COLO668 (cell line): ENCODE data around the gene GPHN.

Experiments
- DNase-seq: peaks from one replicate; lab custom pipeline; 2025; ENCODE audit not compliant: unreplicated experiment; lab: John Stamatoyannopoulos, UW

GPHN gene

GRCh38 chr14:67016856-67017255 is 508.9 kb downstream of the GPHN start:
- no peak for DNase-seq

GRCh38 chr14:67018720-67019119 is 510.8 kb downstream of the GPHN start:
- no peak for DNase-seq

DNA sequence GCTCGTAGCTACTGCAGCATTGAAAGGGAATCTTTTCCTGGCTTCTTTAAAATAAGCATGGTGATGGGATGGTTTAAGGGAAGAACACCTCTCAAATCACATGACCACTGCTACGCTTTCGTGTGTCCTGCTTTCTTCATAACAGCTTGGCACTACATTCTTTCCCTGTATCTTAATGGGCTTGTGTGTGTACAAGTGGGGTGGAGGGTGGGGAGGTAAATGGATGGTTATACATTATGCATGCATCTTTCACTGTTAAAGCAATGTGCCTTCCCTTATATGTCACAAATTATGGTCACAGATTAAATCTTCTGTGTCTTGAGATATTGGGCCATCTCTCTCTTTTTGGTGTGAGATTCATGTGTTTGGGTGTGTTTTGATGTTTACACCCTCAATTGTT is 511.8 kb downstream of the GPHN start:
- DNase-seq = no peak

- DNase-seq = no peak
Measured at GRCh38 chr14:67031920-67032774, 524.2 kb downstream of the GPHN start.

DNA sequence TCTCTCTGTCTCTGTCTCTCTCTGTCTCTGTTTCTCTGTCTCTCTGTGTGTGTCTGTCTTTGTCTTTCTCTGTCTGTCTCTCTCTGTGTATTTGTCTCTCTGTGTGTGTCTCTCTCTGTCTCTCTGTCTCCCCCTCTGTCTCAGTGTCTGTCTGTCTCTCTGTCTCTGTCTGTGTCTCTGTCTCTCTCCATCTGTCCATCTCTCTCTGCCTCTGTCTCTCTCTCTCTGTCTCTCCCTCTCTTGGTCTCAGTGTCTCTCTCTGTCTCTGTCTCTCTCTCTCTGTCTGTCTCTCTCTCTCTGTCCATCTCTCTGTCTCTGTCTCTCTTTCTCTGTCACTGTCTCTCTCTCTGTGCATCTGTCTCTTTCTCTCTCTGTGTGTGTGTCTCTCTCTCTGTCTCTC is 537.5 kb downstream of the GPHN start:
- DNase-seq = no peak

GRCh38 chr14:67050896-67051295 is 542.9 kb downstream of the GPHN start:
- no peak for DNase-seq

GRCh38 chr14:67056684-67057083 is 548.7 kb downstream of the GPHN start:
- DNase-seq = no peak

- no peak for DNase-seq
Measured at GRCh38 chr14:67059596-67059995, 551.6 kb downstream of the GPHN start.

- DNase-seq = no peak
Measured at GRCh38 chr14:67060546-67060945, 552.6 kb downstream of the GPHN start.

DNA sequence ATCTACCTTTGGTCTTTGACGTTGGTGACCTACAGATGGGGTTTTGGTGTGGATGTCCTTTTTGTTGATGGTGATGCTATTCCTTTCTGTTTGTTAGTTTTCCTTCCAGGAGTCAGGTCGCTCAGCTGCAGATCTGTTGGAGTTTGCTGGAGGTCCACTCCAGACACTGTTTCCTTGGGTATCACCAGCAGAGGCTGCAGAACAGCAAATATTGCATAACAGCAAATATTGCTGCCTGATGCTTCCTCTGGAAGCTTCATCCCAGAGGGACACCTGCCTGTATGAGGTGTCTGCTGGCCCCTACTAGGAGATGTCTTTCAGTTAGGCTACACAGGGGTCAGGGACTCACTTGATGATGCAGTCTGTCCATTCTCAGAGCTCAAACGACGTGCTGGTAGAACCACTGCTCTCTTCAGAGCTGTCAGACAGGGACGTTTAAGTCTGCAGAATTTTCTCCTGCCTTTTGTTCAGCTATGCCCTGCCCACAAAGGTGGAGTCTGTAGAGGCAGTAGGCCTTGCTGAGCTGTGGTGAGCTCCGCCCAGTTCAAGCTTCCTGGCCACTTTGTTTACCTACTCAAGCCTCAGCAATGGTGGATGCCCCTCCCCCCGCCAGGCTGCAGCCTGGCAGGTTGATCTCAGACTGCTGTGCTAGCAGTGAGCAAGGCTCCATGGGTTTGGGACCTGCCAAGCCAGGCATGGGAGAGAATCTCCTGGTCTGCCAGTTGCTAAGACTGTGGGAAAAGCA is 559.3 kb downstream of the GPHN start:
- DNase-seq = peak; percentile 66

DNA sequence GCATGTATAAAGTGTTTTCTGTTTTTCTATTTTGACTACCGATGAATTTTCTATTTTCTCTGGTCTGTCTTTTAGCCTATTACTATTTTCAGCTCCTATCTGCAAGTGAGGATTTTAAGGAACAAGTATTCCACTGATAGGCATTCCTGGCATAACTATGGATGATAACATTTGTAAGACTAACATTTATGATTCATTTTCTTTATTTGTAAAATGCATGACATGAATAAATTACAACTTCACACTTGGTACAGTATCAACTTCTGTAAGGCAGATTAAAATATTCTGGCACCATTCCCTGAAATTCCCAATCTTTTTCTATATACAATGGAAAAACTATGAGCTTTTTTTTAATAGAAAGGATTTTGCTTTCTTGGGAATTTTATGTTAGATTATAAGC is 560.3 kb downstream of the GPHN start:
- DNase-seq = no peak

DNA sequence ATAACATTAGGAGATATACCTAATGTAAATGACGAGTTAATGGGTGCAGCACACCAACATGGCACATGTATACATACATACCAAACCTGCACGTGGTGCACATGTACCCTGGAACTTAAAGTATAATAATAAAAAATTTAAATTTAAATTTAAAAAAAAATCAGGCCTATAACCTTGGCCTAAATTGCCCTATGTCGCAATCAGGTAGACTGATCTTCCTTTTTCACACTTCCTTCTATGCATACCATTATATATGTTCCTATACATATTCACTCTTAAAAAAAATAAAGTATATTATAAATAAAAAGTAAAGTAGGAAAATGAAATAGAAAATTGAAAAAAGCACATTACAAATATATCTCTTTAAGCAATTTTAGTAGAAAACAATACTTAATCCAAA is 563.6 kb downstream of the GPHN start:
- DNase-seq = no peak

GRCh38 chr14:67077921-67078320 is 570.0 kb downstream of the GPHN start:
- DNase-seq = no peak

GRCh38 chr14:67079846-67080245 is 571.9 kb downstream of the GPHN start:
- no peak for DNase-seq

DNA sequence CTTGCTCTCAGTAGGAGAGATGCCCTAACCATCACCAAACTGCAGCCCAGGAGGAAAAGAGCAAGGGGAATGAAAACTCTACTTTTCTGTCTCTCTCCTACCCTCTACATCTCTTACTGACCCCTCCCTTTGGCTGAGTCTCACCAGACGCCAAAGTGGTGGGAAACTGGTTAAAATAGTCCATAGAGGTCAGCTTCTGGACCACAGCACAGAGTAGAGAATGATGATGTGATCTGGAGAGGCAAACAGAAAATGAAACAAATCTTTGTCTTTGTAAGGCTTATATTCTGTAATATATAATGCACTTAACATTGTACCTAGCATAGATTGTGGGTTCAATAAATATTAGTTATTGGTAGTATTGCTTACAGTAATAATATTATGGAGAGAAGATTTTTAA is 600.3 kb downstream of the GPHN start:
- no peak for DNase-seq

DNA sequence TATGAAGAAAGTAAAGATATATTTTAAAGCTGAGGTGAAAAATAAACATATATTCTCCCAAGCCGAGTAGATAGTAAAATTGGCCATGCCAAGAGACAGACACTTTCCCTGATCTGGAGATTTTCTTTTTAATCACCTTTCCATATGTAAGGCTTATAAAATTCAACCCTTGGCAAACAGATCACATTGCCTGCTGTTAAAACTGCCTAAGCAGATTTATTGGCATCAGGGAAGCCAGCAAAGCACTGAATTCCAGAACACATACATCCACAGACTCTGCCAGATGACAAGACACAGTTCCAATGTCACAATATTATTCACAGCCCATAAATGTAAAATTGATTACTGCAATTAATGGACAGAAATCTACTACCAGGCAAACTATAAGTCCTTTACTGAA is 603.1 kb downstream of the GPHN start:
- DNase-seq = no peak

DNA sequence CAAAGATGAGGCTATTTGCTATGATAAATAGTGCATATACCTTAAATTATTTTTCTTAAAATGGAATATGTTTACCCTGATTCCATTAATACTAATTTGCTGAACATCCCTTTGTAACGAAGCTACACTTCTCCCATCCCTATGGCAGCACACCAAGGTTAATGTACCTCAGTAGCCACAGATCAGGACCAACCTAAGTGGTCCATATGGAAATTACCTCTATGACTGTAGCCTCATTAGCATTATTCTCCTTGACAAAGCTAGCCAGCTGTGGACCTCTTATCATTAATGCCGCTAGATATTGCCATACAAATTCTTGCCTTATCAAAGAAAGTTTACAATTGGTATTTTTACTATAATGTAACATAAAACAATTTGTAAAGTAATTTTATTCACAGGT is 604.4 kb downstream of the GPHN start:
- no peak for DNase-seq

DNA sequence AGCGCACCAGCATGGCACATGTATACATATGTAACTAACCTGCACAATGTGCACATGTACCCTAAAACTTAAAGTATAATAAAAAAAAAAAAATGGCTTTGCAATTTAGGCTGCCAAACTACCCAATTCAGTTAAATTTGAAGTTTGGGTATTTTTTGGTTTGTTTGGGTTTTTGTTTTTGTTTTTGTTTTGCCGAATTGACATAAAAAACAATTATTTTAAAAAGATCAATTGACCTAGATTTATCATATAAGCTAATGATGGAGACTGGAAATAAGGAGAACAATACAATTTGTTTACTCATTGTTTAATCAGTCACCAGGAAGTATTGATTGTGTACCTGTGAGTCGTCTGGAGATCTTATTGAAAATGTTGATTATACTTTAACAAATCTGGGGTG is 619.2 kb downstream of the GPHN start:
- DNase-seq = no peak

DNA sequence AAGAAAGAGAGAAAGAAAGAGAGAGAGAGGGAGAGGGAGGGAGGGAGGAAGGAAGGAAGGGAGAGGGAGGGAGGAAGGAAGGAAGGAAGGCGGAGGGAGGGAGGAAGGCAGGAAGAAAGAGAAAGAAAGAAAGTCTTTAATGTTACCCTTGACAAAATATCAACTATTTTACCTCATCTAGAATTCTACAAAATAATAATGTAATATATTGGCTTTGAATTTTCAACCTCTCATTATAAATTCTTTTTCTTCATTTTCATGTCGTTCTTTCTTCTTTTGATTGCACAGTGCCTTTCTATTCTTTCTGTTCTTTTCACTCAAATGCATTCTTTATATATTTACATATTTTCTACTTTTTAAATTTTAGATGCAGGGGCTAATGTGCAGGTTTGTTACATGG is 621.8 kb downstream of the GPHN start:
- DNase-seq = no peak

- no peak for DNase-seq
Measured at GRCh38 chr14:67131691-67132090, 623.7 kb downstream of the GPHN start.

DNA sequence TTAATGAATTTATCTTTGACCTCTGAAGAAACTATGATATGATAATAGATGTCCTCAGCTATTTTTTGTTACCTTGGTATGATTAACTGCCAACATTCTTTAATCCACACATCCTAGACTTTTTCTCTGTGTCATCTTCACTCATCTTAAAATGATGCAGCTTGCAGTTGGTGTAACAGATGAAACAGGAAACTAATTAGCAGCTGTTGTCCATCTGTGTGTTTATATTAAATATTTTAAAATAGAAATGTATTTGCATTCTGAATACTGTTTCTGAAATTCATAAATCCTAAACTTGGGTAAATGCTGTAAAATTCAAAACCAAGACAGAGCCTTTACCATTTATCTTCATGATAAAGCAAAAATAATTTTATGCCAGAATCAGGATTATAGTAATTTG is 625.2 kb downstream of the GPHN start:
- no peak for DNase-seq

DNA sequence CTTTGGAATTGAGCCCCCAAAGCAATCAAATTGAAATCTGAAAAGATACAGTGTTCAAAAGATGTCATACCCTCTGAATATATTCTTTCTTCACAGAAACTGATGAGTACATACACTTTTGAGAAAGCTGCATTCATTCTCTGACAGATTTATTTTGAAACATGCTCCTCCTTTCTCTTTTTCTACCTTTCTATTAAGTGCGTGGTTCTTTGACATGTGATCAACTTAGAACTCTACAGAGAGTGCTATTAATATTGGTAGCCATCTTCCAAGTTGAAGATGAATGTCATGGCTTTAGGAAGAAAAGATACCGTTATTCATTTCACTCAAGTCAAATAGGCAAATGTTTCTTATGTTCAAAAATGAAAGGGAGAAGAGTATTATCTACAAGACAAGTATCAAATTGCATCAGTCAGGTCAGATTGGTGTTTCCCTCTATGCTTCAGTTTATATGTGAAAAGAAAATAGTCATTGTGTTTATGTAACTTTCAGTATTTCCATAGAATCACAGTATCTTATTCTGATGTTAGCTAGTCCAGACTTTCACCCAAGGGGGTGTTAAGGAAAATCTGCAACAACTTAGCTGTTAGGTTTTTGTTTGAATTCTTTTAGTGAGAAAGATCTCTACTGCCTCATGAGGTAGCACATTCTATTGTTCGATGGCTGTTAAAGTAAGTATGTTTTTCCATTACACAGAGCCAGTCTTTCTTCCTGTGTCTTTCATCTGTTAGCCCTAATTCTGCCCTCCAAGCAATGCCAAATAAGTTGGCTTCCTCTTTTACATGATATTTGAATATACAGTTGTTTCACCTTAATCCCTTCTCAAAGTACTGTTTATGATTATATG is 625.9 kb downstream of the GPHN start:
- no peak for DNase-seq
